Parathyroid adenoma (tissue), 2 donors: Measurements from ENCODE around the gene CRYBA2.

Experiments
- H2AFZ ChIP-seq: fragments of 300-600 bp; sonication (generic); one replicate; pipeline ENCODE4 v1.7.0; 2017; ENCODE audit warnings: antibody characterized with exemption, mild to moderate bottlenecking
- H3K27ac ChIP-seq: fragments of 300-600 bp; sonication (generic); one replicate; pipeline ENCODE4 v1.7.0; 2017
- H3K27me3 ChIP-seq: fragments of 300-600 bp; sonication (generic); one replicate; pipeline ENCODE4 v1.7.0; 2017; ENCODE audit warnings: low read length; ENCODE audit not compliant: control insufficient read depth, insufficient read depth
- H3K36me3 ChIP-seq: fragments of 300-600 bp; sonication (generic); one replicate; pipeline ENCODE4 v1.7.0; 2017; ENCODE audit warnings: low read length; ENCODE audit not compliant: control insufficient read depth, insufficient read depth
- H3K4me1 ChIP-seq: fragments of 300-600 bp; sonication (generic); one replicate; pipeline ENCODE4 v1.7.0; 2017; ENCODE audit warnings: control low read depth
- H3K4me2 ChIP-seq: fragments of 300-600 bp; sonication (generic); one replicate; pipeline ENCODE4 v1.7.0; 2017; ENCODE audit warnings: low read length
- H3K4me3 ChIP-seq: fragments of 300-600 bp; sonication (generic); one replicate; pipeline ENCODE4 v1.7.0; 2017; ENCODE audit warnings: low read depth, low read length
- H3K79me2 ChIP-seq: fragments of 300-600 bp; sonication (generic); one replicate; pipeline ENCODE4 v1.7.0; 2017; ENCODE audit warnings: control low read depth
- H3K9ac ChIP-seq: fragments of 300-600 bp; sonication (generic); one replicate; pipeline ENCODE4 v1.7.0; 2017; ENCODE audit warnings: mild to moderate bottlenecking
- H3K9me3 ChIP-seq: fragments of 300-600 bp; sonication (generic); one replicate; pipeline ENCODE4 v1.7.0; 2017; ENCODE audit warnings: low read length; ENCODE audit not compliant: control insufficient read depth
- TF ChIP-seq, protein P1 (sequence below): fragments of 300-600 bp; sonication (generic); IDR thresholded peaks from one replicate; pipeline ENCODE4 v1.7.0; 2017; ENCODE audit warnings: antibody characterized with exemption, mild to moderate bottlenecking
- donor health status: primary hyperparathyroidism.

The CRYBA2 gene

GRCh38 chr2:218983263-218983933, 9.8 kb downstream of the CRYBA2 start:
- H3K27ac ChIP-seq, result no peak overlapping the region
- H3K4me1 ChIP-seq, result peaks cover 6% of the 10 kb centered on the region
- TF ChIP-seq, protein P1, sequence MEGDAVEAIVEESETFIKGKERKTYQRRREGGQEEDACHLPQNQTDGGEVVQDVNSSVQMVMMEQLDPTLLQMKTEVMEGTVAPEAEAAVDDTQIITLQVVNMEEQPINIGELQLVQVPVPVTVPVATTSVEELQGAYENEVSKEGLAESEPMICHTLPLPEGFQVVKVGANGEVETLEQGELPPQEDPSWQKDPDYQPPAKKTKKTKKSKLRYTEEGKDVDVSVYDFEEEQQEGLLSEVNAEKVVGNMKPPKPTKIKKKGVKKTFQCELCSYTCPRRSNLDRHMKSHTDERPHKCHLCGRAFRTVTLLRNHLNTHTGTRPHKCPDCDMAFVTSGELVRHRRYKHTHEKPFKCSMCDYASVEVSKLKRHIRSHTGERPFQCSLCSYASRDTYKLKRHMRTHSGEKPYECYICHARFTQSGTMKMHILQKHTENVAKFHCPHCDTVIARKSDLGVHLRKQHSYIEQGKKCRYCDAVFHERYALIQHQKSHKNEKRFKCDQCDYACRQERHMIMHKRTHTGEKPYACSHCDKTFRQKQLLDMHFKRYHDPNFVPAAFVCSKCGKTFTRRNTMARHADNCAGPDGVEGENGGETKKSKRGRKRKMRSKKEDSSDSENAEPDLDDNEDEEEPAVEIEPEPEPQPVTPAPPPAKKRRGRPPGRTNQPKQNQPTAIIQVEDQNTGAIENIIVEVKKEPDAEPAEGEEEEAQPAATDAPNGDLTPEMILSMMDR, result no peak

GRCh38 chr2:218982586-218983262, 10.5 kb downstream of the CRYBA2 start:
- H3K27me3 ChIP-seq, result peaks cover 23% of the 10 kb centered on the region
- H3K27ac ChIP-seq, result no peak overlapping the region
- no peak overlapping the region for H3K4me3 ChIP-seq
- H2AFZ ChIP-seq, result no peak overlapping the region
- no peak overlapping the region for H3K4me2 ChIP-seq
- H3K4me1 ChIP-seq, result peaks cover 6% of the 10 kb centered on the region
- H3K9ac ChIP-seq, result no peak overlapping the region
- no peaks in the 10 kb centered on the region for H3K79me2 ChIP-seq
- TF ChIP-seq, protein P1, result no peak
- no peaks in the 10 kb centered on the region for H3K36me3 ChIP-seq
- H3K9me3 ChIP-seq, result no peaks in the 10 kb centered on the region

More at GRCh38 chr2:218983263-218983933, 9.8 kb downstream of the CRYBA2 start:
- Histone ChIP-seq H3K9me3 (no peaks in the 10 kb centered on the region), H3K4me2 (no peak overlapping the region), H3K79me2 (no peaks in the 10 kb centered on the region), H3K4me3 (no peak overlapping the region), H2AFZ (no peak overlapping the region), H3K27me3 (peaks cover 23% of the 10 kb centered on the region), H3K9ac (no peak overlapping the region), H3K36me3 (no peaks in the 10 kb centered on the region)

DNA sequence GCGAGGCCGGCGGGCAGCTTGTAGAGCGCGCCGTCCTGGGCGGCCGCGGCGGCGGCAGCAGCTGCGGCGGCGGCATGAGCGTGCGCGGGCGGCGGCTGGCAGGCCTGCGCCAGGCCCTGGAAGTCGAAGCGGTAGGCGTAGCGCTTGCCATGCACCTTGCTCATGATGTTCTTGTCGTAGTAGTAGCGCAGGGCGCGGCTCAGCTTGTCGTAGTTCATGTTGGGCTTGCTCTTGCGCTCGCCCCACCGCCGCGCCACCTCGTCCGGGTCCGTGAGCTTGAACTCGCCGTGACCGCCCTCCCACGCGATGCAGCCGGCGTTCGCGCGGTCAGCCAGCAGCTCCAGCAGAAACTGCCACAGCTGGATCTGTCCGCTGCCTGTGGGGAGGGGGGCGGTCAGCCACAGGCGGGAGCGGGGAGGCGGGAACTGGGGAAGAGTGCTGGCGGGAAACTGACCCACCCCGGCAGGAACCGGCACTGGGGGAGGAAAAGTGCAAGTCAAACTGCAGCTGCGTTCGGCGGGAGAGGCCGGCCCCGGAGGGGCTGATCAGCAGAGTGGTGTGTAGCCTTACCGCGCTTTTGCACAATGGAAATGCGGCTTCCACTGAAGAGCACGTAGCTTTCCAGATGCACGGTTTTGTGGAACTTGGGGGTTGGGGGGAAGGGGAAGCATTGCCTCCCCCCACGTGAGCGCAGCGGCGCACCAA, 11.2 kb downstream of the CRYBA2 start:
- H3K27me3 ChIP-seq, result peaks cover 23% of the 10 kb centered on the region
- no peaks in the 10 kb centered on the region for H3K79me2 ChIP-seq
- no peak overlapping the region for H3K4me3 ChIP-seq
- H3K4me1 ChIP-seq, result peaks cover 6% of the 10 kb centered on the region
- no peaks in the 10 kb centered on the region for H3K9me3 ChIP-seq
- H3K36me3 ChIP-seq, result no peaks in the 10 kb centered on the region
- H3K4me2 ChIP-seq, result peak overlapping the region; percentile 58
- TF ChIP-seq, protein P1, result no peak
- no peak overlapping the region for H3K27ac ChIP-seq
- peak overlapping the region; percentile 43 for H2AFZ ChIP-seq
- no peak overlapping the region for H3K9ac ChIP-seq

GRCh38 chr2:218981390-218981880, 11.8 kb downstream of the CRYBA2 start:
- TF ChIP-seq, protein P1, result no peak
- no peak overlapping the region for H3K9ac ChIP-seq
- no peak overlapping the region for H3K27ac ChIP-seq
- H3K79me2 ChIP-seq, result no peaks in the 10 kb centered on the region
- H3K27me3 ChIP-seq, result peaks cover 23% of the 10 kb centered on the region
- no peaks in the 10 kb centered on the region for H3K36me3 ChIP-seq
- no peak overlapping the region for H2AFZ ChIP-seq
- no peaks in the 10 kb centered on the region for H3K9me3 ChIP-seq
- no peak overlapping the region for H3K4me3 ChIP-seq
- H3K4me2 ChIP-seq, result peak overlapping the region; percentile 49
- H3K4me1 ChIP-seq, result peaks cover 6% of the 10 kb centered on the region
